CD4-positive, alpha-beta T cell treated with Interleukin-15 for 4 hours (primary cell): ENCODE data around the gene COL4A6.

Experiments
- DNase-seq: peaks from one replicate; pipeline ENCODE4 v3.0.0-alpha.2; 2020; ENCODE audit warnings: low spot score

COL4A6 gene

DNA sequence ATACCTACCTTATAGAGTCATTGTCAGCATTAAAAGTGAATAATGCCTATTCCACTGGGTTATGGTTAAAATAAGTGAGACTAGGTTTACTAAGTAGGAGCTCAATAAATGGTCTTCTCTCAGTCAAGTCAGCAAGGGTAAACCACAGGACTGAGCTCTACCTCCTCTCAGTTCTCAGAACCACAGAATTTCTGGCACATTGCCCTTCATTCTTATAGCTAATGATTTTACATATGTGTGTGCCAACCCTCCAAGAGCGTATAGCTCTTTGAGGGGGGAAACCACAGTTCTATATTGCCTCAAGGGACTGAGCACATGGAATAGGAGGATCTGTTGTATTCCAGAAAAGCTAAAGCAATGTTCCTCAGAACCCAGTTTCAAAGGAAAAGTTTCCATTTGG lies 221.8 kb downstream of the COL4A6 start:
- no peak for DNase-seq

DNA sequence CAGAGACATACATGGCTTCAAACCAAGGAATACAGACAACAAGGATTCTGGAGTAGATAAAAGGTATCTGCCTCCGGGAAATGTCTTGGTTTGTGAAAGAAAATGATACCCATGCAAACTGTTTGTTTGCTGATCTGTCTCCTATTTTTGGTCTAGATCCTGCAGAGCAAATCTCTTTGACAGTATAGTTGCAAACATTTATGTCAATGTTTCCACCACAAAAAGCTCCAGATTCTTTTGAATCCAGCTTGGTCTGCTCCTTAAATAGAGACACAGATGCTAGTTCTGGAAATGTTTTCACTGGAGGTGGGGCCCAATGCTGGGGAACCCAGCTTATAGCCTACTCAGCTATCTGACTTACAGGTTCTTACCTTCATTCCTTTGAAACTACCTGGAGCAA lies 226.9 kb downstream of the COL4A6 start:
- no peak for DNase-seq

DNA sequence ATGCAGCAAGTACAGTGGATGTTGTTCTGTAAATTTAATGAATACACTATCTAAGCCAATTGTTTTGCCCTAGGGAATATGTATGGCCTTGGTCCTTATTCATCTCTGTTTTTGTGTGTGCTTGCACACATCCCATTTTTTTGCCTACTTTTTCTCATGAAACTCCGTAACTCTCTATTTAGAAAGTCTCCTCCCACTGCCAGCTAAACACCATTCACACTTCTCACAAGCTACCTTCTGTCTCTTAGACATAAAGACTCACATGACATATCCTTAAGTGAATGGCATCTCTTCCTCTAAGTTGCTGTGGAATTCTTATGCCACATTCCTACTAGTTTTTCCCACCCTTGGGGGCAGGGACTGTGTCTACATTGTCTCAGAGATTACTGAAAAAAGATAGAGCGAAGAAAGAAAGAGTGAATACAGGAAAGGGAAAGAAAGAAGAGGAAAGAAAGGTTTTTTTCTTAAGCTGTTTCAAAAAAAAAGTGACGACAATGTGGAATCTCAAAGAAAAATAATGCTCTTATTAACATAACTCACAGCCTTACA lies 229.1 kb downstream of the COL4A6 start:
- no peak for DNase-seq

DNA sequence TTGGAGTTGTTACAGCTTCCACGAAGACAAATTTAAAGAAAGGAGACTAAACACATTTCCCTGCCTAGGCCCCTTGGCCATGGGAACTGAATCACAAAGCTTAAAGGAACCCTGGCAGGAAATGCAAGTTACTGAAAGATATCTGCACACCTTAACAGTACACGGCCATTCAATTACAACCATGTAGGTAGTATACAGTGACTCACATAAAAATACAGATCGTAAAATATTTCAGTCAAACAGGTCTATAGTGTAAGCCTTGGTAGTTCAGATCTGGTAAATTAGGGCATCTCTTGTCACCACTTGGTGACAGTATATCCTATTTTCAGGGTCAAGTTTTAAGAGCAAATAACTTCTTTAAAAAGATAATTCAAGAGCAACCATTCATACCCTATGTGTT lies 234.7 kb downstream of the COL4A6 start:
- DNase-seq, result no peak

DNA sequence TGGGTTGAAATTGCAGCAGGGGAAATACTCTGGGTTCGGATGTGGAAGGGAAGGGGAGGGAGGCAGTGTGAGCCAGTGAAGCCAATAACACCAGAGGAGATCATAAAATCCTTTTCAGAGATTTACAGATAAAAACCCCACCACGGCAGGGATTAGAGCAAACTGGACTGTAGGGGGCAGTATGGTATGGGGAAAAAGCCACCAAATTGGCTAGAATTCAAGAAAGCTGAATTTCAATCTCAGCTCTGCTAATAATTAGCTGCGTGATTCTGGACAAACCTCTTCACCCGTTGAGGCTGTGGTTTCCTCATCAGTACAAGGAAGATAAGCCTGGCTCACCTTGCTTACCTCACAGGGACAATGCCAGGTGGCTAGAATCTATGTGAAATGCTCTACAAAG lies 238.5 kb downstream of the COL4A6 start:
- no peak for DNase-seq

DNA sequence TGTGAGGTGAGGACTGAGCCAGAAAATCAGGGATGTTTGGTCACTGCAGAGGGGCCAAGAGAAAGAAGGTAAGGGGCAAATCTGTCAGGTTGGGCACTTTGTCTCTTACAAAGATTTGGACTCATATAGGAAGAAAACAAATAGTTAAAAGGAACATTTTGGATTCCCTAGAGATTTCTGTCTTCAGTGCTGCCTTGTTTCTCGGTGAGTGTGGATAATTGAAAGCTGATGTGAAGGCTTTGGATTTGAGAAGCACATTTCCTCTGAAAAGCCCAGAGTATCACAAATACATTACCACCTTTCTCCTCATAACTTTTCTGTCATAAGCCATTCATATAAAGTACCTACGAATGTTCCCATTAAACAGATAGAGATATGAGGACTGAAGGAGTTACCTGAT lies 239.2 kb downstream of the COL4A6 start:
- DNase-seq, result no peak

DNA sequence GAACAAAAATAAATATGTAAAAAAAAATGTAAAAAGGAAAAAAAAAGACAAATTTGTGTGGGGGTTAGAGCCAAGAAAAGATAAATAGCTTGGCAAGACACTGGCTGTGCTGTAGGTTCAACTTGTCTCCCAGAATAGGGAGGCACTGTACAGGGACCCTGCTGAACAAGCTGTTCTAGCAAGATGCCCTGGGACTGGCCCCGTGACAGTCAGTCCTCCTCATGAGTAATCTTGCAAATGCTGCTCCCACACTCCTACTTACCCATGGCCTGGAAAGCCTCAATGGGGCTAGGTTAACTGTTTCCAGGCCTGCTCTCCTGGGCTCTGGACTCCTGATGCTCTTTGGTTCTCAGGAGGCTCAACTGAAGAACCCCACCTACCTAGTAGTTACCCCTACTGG lies 239.8 kb downstream of the COL4A6 start:
- DNase-seq, result no peak

DNA sequence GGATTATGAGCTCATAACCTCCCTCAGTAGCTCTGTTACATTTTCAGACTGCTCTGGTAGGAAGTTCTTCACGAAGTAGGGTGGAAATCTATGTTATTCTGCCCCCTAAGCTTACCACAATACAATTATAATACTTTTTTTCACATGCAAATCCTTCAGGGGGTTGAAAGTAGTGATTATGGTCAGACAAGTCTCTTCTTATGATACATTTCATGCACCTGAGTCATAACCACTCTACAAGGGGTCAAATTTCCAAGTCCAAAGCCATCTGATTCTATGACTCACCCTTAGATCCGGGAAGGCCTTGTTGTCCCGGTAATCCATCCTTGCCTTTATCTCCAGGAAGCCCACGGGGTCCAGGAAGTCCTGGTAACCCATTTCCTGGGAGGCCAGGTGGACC lies 251.4 kb downstream of the COL4A6 start:
- DNase-seq, result no peak

DNA sequence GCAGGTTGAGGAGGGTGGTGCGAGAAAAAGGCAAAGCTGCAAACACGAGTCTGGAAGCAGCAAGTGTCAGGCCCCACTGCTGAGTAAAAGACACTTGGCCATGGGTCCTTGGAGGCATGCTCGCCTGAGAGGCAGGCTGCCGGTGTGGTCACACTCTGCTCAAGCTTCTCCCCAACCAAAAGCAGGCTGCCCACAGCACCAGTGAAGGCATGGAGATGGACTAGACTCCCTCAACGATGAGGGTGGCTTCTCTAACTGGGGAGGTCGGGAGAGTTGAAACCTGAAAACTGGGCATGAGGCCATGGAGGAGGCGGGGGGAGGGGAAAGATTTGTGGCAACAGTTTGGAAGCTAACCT lies 260.1 kb downstream of the COL4A6 start:
- no peak for DNase-seq

DNA sequence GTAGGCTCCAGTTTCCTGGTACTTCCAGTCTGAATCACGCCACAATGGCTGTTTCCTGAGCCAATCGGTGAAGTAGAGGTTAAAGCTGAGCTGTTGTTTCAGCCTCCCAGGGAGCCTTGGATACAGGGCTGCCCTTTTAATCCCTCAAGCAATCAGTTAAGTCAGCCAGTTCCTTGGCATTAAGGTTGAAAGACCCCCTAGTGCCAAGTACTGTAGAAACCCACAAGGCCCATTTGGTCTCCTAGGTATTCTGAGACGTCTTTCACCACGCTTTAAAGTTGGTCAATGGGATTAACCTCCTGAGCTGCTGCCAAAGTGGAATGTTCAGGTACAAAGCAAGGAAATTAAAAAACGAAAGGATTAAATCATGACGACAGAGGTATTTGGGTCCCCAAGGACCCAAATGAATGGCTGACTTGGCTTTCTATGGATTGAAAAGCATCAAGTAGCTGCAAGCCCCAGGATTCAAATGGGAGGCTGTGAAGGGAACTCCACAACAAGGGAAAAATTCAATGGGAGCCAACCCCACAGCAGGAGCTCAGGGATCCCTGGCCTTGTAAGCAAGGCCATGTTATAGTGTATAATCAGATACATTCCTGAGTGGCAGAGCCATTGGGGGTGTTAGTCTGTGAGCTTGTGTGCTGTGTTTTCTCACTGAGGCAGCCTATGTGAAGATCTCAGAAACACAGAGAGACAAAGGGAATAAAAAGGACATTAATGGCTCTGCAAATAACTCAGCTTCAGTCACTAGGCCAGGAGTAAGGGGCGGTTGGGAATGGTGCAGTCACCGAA lies 260.7 kb downstream of the COL4A6 start:
- DNase-seq, result no peak

DNA sequence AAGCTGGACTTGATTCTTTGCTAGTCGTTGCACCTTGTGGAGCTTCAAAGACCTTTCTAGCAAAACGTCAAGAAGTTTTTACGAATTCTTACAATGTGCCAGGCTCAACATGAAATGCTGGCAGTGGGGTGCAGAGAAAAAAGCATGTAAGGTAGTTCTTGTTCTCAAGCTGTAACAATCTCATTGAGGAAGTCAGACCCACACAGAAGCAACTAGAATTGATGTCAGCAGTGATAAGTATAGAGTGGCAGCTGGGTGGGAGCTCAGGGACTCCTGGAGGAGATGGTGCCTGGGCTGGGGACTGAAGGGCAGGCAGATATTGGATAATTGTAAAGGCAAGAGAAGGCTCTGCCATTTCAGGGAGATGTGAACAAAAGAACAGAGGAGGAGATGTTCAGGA lies 264.3 kb downstream of the COL4A6 start:
- no peak for DNase-seq

DNA sequence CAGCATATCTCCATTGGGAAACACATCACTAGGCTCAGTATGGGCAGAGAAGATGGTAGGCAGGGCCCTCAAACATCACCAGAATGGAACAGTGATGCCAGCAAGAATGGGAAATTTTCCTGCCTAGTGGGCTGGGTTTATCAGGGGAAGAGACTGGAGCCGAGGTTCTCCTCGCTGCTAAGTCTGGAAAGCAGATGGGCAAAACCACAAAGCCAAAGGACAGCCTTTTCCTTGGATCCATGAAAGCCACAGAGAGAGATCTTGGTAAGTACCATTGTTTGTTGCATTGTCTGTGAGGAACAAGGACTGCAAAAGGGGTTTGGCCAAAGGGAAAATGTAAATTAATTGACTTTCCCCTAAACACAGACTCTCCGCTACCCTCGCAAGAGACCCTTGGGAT lies 266.6 kb downstream of the COL4A6 start:
- no peak for DNase-seq

DNA sequence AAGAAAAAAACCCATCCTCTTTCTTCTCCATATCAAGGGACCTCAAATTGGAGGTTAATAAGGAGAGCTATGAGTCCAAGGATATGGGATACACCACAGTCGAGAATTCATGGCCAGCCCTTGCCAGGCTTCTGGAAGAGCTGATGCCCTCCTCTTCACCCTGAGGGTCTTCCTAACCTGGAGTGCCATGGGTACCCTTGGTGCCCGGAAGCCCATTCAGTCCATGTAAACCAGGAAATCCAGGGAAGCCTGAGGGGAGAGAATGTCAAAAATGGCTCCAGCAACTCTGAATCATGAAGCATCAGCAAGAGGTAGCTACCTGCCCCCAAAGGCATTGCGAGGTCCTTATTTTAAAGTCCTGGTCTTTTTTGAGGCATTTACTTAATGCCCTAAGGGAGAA lies 268.5 kb downstream of the COL4A6 start:
- no peak for DNase-seq

DNA sequence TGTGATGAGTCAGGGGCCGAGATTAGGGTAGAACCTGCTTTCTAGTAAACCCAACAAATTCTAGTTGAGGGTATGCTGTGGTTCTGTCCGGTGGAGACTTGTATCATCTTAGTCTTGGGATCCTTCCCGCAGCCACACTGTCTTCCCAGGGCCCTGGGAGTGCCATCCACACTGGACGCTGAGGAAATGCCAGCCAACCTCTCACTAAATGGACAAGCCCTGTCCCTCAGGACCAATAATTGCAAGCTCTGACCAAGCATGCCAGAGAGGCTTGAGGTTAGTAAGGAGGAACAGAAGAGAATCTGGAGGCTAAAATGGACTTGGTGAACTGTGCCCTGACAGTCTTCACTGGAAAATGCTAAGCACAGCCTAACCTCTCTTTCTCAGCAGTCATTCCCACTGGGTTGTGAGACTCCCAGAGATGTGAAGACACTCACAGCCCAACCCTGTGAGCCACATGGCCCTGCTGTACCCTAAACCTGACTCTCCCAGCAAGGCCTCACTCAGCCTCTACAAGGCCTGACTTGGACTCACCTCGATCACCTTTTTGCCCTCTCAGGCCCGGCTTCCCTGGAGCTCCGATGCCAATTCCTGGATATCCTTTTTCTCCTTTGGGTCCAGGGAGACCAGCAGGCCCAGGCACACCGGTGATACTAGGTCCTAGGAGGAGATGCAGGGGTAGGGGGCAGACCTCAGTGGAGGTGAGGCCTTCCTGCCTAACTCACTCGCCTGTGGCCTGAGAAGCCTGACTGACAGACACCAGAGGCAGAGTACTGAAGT lies 269.1 kb downstream of the COL4A6 start:
- DNase-seq, result no peak

DNA sequence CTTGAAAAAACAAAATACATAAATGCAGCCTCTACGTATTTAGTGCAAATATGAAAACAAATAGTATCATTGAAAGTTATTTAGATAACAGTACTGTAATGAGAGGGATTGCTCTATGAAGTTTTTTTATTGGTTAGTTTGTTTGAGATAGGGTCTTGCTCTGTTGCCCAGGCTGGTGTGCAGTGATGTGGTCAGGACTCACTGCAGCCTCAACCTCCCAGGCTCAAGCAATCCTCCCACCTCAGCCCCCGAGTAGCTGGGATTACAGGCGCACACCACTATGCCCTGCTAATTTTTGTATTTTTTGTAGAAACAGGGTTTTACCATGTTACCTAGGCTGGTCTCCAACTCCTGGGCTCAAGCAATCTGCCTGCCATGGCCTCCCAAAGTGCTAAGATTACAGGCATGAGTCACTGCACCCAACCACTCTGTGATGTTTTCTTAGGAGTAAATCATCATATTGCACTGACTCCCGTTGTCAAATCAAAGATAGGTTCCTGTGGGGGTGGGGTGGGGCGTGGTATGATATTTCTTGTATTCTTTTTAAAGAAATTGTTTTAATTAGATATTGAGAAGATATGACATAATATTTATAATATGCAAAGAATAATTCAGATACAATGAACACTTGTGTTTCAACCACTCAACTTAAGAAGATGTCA lies 270.9 kb downstream of the COL4A6 start:
- DNase-seq, result no peak

DNA sequence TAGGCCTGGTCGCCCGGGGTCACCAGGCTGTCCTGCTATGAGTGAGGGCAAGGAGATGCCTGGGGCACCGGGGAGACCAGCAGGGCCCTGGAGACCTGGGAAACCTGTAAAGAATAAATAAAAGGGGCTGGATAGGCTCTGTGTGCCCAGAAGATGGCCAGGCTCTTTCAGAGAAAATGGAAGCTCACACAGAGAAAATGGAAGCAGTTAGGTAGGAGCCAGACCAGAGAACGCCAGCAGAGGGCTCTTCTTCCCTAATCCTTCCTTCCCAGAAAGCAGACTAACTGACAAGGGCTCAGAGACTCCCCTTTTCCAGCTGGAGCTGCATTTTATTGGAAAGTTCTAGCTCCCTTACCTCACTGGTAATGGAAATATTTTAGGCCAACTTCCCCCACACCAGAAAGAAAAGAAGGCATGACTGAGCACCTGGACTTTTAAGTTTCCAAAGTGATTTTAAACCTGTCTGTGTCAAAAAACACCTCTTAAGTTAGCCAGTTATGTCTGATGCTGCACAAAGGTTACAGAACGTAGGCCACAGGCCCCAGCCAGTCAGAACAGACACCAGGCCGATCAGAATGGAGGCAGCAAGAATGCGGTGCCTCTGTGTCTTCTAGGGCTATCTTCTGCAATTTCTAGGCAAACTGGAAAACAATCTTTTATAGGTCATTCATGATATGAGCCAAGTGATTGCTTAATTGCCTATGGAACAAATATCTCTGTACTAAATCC lies 272.7 kb downstream of the COL4A6 start:
- DNase-seq, result no peak

DNA sequence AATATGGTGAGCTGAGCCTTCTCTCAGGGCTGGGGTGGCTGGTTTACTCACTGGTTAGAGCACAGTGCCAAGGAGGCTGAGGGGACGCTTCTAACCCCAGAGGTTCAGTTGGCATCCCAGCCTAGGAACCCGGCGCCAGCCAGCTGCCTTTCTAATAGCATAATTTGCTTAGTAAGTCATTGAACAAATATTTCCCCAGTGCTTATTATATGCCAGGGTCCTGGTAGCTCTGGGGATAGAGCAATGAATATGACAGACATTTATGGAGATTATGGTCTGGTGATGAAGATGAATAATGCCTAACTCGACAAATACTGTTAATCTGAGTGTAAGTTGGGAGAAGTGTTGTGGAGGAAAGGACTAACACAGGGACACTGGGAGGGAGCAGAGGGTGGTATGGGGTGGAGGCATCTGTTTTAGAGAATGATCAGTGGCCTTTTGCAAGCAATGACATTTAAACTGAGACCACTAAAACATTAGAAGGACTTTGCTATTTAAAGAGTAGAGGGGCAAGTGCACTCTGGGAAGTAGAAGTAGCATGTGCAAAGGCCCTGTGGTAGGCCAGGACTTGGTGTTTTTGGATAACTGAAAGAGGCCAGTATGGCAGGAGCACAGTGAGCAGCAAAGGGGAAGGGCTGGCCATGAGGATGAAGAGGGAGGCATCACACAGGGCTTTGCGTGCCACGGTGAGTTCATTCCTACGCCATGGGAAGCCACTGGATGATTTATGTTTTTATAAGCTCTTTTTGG lies 274.7 kb downstream of the COL4A6 start:
- DNase-seq, result no peak

DNA sequence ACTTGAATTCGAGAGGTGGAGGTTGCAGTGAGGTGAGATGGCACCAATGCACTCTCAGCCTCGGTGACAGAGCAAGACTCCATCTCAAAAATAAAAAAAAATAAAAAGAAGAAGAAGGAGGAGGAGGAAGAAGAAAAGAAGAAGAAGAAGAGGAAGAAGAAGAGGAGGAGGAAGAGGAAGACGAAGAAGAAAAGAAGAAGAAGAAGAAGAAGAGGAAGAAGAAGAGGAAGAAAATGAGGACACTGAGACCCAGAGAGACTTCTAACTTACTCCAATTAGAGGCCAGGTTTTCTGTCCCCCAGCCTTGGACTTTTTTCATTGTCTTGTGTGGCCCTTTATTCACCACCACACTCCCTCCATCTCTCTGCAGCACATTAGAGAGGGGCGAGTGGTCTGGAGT lies 276.0 kb downstream of the COL4A6 start:
- DNase-seq, result no peak

DNA sequence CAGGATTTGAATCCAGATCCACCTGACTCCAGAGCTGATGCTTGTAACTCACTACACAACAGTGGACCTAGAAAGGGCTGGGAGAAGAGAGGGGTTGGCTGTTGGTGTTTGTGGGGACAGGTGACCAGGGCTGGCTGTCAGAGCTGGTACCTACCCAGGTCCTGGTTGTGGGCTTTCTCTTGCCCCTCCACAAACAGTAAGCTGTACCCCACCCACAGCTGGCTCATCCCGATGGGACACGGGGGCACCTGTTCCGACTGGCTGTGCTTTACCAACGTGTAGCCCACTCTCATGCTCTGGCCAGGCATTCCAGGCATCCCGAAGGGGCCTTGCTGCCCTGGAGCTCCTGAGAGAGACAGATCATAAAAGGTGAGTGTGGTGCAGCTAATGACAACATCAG lies 277.9 kb downstream of the COL4A6 start:
- no peak for DNase-seq

DNA sequence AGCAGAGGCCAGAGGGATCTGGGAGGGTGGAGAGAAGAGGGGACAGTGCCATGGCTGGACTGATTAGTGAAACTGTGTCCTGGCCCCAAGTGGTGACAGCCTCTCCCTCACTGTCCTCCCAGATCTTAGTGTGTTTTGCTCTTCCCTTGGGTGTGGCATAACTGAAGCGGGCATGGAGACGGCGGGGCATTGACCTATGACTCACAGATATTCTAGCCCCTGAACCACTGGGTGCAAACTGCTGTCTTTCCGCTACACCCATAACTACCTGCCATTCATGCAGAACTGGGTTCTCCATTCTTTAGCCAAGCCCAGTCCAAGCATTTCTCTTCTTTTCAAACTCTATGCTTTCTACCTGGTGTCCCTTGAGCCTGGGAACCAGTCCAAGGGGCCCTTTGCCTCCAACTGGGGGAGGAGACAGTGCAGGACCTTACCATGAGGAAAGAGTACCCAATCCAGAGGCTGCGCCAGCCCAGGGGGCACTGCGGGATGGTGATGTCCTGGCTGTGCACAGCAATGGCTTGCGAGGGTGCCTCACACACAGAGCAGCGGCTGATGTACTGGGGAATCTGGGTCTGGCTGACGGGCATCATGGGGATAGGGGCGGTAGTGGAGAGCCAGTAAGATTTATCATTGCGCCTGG lies 279.1 kb downstream of the COL4A6 start:
- no peak for DNase-seq

DNA sequence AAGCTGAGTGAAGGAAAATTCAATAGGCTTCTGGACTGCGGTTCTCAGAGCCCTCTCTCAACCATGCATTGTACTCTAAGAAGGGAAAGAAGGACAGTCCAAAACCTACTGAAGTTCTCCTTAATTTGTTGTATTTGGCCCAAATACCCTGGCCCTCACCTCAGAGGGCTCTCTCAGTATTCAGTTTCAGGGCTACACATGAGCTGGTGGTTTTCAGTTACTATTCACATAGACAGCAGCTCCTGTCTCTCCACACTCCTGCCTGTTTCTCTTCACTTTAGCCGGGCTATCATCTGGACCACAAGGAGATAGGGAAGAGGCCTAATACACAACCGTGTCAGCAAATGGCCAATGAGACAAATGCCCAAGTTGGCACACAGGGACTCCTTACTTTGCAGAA lies 280.6 kb downstream of the COL4A6 start:
- DNase-seq, result no peak
